Stimulated activated CD4-positive, alpha-beta T cell treated with anti-CD3 and anti-CD28 coated beads, Interleukin-1b, Interleukin-23, amount 100 ng/mL, for 1 hour (primary cell): ENCODE measurements around the gene ASIC2.
"Not testable (repeated sequence)": the region's sequence is repeated elsewhere in the genome, so short reads cannot be mapped to it uniquely, and the experiment has no call there.

ENCODE experiments used
- DNase-seq, 2 donors: peaks; one replicate each; pipeline ENCODE4 v3.0.0-alpha.2; 2020; ENCODE audit warnings: low read depth in 2 of 2

ASIC2 gene

DNA sequence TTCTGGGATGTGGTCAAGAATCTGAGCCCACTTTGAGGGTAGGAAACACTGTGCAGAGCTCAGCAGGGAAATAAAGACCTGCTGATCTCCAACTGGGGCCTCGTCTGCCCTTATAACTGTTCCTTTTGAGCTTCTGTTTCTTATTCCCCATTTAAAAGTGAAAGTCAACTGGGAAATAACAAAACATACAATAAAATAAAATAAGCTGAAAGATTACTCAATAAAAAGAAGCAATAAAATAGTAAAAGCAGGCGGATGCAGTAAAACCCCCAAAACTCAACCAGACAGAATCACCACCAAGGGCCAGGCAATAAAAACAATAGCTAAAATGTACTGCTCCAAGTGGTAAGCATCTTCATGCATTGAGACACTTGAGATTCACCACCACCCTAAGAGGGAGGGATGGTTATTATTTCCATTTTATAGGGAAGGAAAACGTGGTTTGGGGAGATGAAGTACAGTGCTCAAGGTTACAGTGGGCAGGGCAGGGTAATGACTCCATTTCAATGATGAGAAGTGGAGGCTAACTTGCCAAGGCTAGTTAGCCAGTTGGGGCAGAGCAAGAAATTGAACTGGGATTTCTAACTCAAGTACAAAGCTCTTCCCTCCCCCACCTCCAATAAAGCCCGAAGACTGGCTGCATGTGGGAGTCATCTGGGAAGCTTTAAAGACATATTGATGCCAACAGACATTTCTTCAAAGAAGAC lies 307.9 kb downstream of the ASIC2 start:
- DNase-seq = no peak

DNA sequence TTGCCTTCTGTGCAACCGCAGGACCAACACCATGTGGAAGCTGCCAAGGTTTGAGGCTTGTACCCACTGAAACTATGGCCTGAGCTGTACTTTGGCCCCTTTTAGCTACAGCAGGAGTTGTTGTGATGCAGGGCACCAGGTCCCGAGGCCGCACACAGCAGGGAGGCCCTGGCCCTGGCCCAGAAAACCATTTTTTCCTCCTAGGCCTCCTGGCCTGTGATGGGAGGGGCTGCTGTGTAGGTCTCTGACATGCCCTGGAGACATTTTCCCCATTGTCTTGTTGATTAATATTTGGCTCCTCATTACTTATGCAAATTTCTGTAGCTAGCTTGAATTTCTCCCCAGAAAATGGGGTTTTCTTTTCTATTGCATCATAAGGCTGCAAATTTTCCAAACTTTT lies 311.5 kb downstream of the ASIC2 start:
- not testable (repeated sequence) for DNase-seq

- no peak for DNase-seq
These were observed 312.9 kb downstream of the ASIC2 start for GRCh38 chr17:32980230-32980629.

- DNase-seq = no peak
These were observed 316.5 kb downstream of the ASIC2 start for GRCh38 chr17:32976605-32977004.

DNA sequence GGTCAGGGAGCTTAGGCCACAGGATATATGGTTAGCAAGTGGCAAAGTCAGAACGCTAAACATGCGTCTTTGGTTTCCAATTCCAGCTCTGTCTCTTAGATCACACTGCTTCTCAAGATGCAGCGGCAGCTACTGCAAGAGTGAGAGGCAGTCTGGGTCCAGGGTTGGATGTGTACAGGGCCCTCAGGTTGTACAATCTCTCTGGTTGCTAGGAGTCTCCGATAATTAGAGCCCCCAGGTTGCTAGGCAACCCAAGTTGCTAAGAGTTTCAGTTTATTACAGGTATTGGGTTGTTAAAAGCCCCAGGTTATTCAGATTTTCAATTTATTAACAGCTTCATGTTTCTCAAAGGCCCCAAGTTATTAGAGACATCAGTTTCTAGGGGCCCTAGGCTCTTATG lies 317.0 kb downstream of the ASIC2 start:
- no peak for DNase-seq

- DNase-seq = no peak
These were observed 321.9 kb downstream of the ASIC2 start for GRCh38 chr17:32971171-32971570.

- no peak for DNase-seq
These were observed 322.8 kb downstream of the ASIC2 start for GRCh38 chr17:32970281-32970680.

- DNase-seq = not testable (repeated sequence)
These were observed 323.9 kb downstream of the ASIC2 start for GRCh38 chr17:32969231-32969630.

DNA sequence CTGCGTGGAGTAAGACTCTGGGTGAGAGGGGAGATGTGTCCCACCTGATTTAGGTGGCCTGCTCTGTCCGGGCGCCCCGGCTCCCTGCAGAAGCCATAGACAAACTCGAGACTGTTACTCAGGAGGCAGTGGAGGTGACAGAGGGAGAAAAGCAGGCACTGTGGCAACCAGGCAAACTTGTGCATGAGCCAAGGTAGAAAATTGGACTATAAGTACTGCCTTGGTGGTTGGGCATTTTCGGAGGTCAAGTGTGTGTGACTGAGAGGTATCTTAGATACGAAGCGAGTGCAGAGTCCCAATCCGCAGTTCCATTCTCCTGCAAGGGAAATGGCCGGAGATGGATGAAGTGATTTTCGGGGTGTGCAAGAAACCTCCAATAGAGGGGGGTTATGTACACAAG lies 328.6 kb downstream of the ASIC2 start:
- DNase-seq = no peak
